ENCODE data around the gene KATNB1.
"Not testable (repeated sequence)": the region's sequence is repeated elsewhere in the genome, so short reads cannot be mapped to it uniquely, and the experiment has no call there.

KATNB1 gene

DNA sequence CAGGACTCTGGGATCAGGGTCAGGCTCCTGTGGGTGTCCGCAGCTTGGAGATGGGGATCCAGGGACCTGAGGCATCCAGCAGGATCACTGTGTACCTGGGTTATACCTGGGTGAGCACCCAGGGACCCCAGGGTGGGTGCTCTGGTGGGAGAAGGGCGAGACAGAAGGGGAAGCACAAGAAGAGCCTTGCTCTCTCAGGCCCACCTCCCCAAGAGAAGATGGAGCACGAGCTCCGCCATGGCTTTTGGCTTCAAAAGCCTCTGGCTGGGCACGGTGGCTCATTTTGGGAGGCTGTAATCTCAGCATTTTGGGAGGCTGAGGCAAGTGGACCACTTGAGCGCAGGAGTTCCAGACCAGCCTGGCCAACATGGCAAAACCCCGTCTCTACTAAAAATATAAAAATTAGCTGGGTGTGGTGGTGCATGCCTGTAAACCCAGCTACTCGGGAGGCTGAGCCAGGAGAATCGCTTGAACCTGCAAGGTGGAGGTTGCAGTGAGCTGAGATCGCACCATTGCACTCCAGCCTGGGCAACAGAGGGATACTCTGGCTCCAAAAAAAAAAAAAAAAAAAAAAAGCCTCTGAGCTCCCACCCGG, 32.1 kb upstream of the KATNB1 start:
- no peak for DNase-seq

DNA sequence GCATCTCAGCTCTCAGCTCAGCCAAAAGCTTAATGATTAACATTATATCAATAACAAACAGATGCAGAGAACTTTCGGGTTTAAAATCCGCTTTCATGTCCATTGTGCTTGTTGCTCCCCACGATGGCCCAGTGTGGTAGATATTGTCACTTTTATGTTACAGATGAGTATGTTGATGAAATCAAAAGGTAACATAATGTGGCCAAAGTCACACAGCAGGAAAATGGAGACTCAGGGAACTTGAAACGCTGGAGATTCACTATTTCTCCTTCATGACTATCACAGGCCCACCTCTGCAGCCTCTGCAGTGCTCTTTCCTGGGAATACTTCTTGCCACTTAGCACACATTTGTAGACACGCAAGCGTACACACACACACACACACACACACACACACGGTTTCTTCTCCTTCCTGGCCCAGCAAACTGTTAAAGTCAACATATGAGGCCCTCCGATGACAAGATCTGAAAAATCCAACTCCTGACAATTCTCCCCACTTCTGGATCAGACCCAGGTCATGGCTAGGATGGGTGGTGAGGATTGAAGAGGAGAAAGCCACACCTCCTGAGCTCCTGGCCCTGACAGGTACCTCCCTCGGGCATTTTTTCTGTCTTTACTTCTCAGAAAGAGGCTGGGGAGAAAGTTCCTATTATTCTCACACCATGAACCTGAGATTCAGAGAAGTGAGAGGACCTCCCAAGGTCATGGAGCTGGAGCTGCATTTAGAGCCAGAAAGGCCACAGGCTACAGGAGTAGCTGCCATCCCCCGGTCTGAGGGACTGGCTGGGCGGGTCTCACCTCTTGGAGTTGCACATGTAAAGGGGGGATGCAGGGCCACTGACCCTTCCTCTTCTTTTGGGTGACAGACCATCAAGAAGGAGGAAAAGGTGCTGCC, 31.3 kb upstream of the KATNB1 start:
- DNase-seq = no peak

DNA sequence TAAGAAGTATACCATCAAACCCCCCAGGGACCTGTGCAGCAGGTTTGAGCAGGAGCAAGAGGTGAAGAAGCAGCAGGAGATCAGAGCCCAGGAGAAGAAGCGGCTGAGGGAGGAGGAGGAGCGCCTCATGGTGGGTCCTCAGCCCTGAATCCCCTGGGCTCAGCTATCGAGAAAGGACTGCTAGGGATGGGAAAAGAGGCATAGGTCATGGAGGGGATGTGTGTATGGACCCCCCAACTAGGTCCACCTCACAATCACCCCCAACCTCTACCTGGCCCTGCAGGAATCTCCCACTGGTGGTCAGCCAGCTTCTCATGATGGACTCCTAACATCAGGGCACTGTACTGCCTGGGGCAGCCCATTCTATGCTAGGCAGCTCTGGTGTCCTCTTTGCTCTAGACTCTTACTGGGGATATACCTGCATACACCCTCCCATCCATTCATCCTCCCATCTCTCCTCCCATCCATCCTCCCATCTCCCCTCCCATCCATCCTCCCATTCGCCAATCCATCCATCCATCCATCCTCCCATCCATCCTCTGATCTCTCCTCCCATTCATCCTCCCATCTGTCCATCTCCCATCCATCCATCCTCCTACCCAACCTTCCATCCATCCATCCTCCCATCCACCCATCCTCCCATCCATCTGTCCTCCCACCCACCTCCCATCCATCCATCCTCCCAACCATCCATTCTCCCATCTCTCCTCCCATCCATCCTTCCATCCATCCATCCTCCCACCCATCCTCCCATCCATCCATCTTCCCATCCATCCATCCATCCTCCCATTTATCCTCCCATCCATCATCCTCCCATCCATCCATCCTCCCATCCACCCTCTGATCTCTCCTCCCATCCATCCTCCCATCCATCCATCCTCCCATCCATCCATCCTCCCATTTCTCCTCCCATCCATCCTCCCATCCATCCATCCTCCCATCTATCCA, 30.4 kb upstream of the KATNB1 start:
- no peak for DNase-seq

DNA sequence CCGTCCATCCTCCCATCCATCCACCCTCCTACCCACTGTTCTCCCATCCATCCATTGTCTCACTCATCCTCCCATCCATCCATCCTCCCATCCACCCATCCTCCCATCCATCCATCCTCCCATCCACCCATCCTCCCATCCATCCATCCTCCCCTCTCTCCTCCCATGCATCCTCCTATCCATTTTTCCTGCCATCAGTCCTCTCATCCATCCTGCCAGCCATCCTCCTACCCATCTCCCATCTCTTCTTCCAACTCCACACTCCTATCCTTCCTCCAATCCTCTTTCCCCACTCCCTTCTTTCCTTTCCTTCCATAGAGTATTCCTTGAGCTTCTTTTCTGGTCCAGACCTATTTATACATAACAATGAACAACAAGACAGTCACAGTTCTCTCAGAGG, 28.9 kb upstream of the KATNB1 start:
- DNase-seq = no peak

DNA sequence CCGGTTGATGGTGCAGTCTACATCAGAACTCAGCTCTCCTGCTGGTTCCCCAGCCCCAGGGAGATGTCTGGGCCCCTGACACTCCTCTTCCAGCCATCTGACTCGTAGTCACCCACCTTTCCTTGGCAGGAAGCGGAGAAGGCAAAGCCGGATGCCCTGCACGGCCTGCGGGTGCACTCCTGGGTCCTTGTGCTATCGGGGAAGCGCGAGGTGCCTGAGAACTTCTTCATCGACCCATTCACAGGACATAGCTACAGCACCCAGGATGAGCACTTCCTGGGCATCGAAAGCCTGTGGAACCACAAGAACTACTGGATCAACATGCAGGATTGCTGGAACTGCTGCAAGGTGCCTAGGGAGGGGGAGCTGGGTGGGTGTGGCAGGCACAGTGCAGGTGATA, 28.2 kb upstream of the KATNB1 start:
- no peak for DNase-seq

DNA sequence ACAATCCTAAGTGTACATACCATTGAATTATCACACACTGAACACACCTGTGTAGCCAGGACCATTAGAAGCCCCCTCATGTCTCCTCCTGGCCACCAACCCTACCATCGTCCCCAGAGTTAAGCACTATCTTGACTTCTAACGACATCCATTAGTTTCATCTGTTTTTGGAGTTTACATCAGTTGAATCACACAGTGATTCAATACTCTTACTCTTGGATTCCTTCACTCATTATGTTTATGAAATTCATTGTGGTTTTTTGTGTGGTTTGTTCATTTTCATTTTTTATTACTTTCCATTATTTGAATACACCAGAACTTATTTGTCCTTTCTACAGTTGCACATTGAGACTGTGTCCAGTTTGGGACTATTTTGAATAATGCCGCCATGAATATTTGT, 27.4 kb upstream of the KATNB1 start:
- DNase-seq = no peak

DNA sequence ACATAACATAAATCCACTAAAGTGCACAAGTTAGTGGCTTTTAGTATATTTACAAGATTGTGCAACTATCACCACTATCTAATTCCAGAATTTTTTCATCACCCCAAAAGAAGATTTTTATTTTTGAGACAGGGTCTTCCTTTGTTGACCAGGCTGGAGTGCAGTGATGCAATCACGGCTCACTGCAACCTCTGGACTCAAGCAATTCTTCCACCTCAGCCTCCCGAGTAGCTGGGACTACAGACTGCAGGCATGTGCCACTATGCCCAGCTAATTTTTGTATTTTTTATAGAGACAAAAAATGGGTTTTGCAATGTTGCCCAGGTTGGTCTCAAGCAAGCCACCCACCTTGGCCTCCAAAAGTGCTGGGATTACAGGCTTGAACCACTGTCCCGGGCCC, 25.9 kb upstream of the KATNB1 start:
- DNase-seq = no peak

DNA sequence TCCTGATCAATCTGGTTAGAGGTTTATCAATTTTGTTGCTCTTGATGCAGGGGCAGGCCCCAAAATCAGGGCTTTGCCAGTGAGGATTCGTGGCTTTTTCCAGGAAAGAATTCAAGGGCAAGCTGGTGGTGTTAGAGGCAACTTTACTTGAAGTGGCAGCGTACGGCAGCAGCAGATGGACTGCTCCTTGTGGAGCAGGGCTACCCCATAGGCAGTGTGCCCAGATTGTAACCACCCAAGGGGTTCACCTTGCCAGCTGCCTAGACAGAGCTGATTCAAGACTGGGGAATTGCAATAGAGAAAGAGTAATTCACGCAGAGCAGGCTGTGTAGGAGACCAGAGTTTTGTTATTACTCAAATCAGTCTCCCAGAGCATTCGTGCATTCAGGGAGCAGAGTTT, 24.2 kb upstream of the KATNB1 start:
- DNase-seq = no peak

DNA sequence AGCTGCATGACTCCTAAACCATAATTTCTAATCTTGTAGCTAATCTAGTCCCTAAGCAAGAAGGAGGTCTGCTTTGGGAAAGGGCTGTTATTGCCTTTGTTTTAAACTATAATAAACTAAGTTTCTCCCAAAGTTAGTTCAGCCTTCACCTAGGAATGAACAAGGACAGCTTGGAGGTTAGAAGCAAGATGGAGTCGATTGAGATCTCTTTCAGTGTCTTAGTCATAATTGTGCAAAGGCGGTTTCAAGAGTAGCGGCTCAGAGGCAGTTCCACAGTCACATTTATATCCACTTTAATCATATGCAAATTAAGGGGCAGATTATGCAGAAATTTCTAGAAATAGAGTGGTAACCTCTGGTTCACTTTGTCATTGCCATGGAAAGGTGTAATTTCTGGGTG, 23.6 kb upstream of the KATNB1 start:
- no peak for DNase-seq

DNA sequence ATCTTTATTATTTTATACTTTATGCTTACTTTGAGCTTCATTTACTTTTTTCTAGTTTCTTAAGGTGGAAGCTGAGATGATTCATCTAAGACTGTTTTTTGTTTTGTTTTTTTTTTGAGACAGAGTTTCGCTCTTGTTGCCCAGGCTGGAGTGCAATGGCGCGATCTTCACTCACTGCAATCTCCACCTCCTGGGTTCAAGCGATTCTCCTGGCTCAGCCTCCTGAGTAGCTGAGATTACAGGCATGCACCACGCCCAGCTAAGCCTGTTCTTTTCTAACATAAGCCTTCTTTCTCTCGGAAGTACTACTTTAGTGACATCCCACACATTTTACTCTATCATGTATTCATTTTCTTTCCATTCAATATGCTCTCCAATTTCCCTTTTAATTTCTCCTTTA, 23.0 kb upstream of the KATNB1 start:
- not testable (repeated sequence) for DNase-seq

DNA sequence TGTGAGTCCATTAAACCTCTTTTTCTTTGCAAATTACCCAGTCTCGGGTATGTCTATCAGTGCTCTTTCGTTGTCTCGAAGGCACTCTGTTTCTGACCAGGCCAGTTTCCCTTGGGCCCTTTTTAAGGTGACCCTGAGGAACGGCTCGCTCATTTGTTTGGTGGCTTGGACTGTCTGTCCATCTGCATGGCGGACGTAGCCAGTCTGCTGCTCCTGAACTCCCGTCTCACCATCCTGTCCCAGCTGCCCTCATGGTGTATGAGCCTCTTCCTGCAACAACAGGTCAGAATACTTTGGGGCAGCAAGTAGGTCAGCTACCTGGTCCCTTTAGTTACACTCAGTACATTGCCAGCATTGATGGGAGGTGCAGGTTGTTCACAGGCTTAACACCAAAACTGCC, 22.0 kb upstream of the KATNB1 start:
- DNase-seq = no peak

DNA sequence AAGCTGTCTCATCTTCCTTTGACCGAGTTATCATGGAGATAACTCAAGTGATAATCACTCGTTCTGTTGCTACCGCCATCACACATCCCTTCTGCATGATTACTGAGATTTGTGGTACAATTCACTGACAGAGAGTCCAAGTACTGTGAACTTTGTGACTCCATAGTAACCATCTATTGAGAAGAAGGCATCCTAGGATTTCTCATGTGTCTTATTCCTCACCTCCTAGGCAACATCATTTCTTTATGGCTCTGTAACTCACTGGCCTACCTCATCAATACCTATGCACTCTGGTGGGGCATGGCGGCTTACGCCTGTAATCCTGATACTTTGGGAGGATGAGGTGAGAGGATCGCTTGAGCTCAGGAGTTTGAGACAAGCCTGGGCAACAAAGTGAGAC, 21.5 kb upstream of the KATNB1 start:
- no peak for DNase-seq

DNA sequence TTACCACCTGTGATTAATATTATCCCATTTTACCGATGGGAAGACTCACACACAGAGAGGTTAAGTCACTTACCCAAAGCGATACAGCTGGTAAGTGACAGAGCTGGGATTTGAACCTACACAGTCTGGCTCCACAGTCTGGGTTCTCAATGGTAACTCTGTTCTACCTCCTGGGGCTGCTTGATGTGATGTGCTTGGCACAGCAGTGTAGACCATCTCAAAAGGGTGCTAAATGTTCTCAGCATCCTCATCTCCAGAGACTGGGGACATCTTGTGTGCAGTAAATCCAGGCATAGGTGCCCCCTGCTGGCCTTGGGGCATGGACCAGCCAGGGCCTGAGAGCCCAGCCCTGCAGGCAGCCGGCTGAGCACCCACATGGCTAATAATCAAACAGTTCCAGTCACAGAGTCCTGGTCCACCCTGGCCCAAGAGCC, 15.4 kb upstream of the KATNB1 start:
- DNase-seq = peak; percentile 46 to 64

DNA sequence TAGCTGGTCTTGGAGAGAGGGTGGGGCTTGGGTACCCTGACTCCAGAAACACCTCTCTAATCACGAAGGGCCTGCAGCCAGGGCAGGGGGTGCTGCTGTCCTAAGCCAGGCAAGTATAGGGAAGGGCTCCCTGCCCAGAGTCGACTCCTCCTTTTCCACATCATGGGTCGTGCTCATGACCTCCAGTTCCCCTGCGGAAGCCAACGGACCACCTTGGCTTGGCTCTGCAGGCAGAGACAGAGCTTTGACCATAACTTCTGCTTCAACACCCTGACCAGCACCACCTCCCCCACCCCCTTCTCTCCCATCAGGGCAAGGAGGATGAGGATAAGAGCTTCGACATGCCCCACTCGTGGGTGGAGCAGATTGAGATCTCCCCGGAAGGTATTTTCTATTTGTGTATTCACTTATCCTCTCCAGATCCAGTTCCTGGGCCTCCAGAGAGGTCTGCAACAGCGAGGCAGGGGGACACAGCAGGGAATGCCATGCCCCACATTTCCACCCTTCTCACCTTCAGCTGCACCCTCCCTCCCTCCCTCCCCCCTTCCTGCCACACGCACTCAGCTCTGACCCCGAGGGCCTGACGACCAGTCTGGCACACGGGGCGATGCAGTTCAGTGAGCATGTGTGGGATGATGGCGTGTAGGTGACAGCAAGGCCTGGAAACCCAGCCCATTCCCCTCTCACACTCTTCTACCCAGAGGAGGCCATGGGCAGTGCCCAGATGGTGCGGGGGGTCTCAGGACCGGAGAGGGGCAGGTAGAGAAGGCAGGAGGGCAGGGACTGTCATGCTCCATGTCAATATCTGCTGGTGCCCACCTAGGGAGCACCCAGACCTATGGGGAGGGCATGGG, 14.0 kb upstream of the KATNB1 start:
- no peak for DNase-seq

DNA sequence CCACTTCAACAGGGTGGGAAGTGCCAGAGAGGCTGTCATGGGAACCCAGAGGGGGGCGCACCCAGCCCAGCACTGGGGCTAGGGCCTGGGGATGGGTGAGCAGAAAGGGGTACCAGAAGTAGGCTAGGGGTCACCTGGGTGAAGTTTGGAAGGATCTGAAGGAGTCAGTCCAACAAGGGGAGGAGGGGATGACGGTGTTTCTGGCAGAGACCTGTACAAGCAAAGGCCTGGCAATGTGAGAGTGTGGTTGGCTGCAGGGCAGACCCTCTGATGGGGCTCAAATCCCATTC, 13.4 kb upstream of the KATNB1 start:
- DNase-seq = no peak

DNA sequence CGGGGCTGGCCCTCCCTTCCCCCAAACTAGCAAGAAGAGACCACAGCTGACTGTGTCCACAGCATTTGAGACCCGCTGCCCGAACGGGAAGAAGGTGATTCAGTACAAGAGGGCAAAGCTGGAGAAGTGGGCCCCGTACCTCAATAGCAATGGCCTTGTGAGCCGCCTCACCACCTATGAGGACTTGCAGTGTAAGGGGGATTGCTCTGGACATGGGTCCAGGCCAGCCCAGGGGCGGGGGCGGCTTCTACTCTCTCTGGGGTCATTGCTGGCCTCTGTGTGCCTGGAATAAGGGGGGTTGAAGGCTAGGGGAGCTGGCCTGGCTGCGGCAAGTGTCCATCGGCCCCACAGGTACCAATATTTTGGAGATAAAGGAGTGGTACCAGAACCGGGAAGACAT, 12.9 kb upstream of the KATNB1 start:
- DNase-seq = no peak

DNA sequence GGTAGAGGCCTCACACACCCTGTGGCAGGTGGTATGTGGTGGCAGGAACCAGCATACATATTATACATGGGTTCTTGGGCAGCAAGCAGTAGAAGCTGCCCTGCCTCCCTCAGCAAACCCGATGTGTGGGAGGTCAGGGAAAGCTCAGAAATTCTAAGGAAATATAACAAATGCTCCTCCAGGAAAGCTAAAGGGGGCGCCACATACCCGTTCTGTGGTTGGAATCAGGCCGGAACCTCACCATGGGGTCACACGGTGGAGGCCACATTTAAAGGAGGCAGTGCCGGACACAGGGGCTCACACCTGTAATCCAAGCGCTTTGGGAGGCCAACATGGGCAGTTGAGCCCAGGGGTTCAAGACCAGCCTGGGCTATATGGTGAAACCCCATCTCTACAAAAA, 12.4 kb upstream of the KATNB1 start:
- no peak for DNase-seq

DNA sequence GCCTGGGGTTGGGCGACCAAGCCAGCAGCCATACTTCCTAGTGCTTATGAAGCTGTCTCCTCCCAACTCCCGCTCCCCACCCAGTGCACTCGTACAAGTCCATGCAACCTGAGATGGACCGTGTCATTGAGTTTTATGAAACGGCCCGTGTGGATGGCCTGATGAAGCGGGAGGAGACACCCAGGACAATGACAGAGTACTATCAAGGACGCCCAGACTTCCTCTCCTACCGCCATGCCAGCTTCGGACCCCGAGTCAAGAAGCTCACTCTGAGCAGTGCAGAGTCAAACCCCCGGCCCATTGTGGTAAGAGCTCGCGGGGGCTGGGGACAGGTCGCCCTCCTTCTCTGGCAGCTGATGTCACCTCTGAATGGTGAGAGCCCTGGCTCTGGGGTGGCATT, 11.0 kb upstream of the KATNB1 start:
- no peak for DNase-seq

DNA sequence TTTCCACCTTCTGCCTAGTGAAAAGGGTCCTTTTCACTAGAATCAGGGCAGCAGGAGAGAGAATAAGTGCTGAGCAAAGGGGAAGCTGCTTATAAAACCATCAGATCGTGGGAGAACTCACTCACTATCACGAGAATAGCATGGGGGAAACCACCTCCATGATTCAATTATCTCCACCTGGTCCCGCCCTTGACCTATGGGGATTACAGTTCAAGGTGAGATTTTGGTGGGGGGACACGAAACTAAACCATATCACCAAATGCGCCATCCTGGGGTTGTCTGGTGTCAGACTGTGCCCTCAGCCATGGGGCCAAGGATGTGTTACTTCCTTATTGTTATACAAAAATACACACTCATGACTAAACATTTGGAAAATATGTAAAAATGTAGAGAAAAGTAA, 10.4 kb upstream of the KATNB1 start:
- DNase-seq = no peak

DNA sequence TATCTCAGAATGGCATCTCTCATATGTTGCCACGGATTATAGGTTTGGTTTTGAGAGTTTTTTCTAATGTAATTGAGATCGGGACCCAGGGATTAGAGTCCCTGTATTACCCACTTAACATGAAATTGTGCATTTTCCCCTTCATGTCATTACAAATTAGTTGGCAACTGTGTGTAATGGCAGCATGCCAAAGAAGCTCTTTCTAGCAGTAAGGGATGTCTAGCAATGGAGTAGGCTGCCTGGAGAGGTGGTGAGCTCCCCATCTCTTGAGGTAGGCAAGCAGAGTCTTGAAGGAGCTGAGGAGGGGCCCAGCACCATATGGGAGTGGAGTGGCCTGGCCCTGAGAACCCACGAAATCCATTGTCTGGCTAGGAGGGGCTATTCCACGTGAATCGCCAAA, 10.0 kb upstream of the KATNB1 start:
- DNase-seq = no peak

DNA sequence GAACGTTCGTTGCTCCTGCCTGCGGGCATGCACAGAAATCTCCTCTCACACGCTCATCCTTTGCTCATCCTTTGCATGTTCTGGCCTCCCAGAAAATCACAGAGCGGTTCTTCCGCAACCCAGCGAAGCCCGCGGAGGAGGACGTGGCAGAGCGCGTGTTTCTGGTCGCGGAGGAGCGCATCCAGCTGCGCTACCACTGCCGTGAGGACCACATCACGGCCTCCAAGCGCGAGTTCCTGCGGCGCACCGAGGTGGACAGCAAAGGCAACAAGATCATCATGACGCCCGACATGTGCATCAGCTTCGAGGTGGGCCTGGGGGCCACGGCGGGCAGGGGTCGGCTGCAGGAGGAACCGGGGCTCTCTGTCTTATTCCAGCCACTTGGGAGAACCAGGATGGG, 9.6 kb upstream of the KATNB1 start:
- DNase-seq = no peak

DNA sequence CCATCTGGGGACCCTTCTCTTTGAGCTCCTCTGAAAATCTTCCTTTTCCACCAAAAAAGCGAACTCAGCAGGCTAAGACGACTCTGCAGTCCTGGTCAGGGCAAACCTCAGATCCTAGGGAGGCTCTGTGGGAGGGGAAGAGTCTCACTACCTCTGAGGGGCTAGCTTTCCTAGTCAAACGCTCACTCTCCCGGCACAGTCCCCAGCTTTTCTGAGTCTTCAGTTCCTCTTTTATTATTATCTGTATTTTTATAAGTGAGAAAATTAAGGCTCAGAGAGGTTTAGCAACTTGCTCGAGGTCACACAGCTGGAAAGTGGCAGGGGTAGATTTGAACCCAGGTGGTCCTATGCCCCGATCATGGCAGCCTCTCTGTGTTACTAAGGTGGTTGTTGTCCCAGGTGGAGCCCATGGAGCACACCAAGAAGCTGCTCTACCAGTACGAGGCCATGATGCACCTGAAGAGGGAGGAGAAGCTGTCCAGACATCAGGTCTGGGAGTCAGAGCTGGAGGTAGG, 9.1 kb upstream of the KATNB1 start:
- no peak for DNase-seq

DNA sequence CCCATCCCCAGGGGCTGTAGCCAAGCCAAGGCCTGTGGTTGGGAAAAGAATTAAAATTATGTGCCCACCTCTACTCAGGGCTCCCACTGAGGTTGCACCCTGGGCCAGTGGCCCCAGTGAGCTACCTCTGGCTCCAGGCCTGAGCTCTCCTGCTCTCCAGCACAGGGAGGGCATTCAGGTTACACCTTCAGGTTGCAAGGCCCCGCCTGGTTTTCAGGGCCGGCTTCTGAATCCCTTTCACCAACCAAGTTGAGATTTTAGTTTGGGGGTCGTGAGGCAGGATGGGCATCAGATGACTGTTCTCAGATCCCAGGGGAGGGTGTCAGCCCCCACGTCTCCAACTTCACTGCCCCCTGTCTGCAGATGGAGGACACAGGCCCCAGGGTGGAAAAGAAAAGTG, 8.0 kb upstream of the KATNB1 start:
- DNase-seq = no peak

Measured in CD4-positive, alpha-beta T cell treated with Interleukin-1 beta for 1 hour (primary cell).